ENCODE data around the gene NTRK2.

DNA sequence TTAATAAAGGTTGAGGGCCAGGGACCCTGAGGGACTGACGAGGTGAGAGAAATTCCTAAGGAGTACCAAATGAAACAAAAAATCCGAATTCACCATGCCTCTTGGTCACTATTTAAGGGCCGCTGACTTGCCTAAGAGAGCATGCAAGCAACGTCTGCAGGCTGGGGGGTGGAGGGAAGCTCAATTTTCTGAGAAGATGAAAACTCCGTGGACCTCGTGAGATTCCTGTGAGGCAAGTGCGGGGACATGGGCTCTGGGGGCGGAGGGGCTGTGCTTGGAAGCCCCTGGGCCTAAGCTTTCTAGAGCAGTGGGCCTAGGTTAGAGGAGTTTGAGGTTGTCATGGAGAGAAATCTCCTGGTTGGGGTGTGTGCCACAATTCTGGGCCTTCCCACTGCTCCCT is 27.5 kb downstream of the NTRK2 start:
- no peak for TF ChIP-seq ZNF384 (IDR thresholded peaks at IDR 0.05)
- no peak for TF ChIP-seq CTBP1 (IDR thresholded peaks at IDR 0.05; ENCODE audit: borderline replicate concordance)
- TF ChIP-seq FOXM1 (IDR thresholded peaks at IDR 0.05; ENCODE audit: borderline replicate concordance), result no peak
- no peak for TF ChIP-seq NFRKB (IDR thresholded peaks at IDR 0.05)
- no peak for TF ChIP-seq SP1 (IDR thresholded peaks at IDR 0.05)
- TF ChIP-seq SUZ12 (IDR thresholded peaks at IDR 0.05), result no peak

All from HEK293T (cell line).